Coronary artery (tissue), 2 donors: ENCODE measurements around the gene DNAJC11.

ENCODE experiments used
- DNase-seq: peaks from one replicate; pipeline ENCODE4 v3.0.0-alpha.2; 2017; ENCODE audit warnings: low spot score
- H3K27ac ChIP-seq, 2 donors: fragments of 200-600 bp; sonication (generic); one replicate each; pipeline ENCODE4 v1.5.1; 2016 to 2019
- H3K4me3 ChIP-seq: fragments of 200-600 bp; sonication (generic); 2 replicates; pipeline ENCODE4 v1.5.1; 2016; ENCODE audit warnings: mild to moderate bottlenecking, moderate library complexity
- CTCF ChIP-seq: fragments of 200-600 bp; sonication (generic); IDR thresholded peaks from one replicate; pipeline ENCODE4 v1.5.1; 2019; ENCODE audit warnings: antibody characterized with exemption

Gene DNAJC11

GRCh38 chr1:6686294-6686693 lies 15.3 kb downstream of the DNAJC11 start:
- H3K27ac ChIP-seq: no peak overlapping the region
- no peak overlapping the region for H3K4me3 ChIP-seq
- TF ChIP-seq CTCF: no peak
- no peak for DNase-seq

- Histone ChIP-seq H3K27ac (no peak overlapping the region), H3K4me3 (no peak overlapping the region)
- no peak for DNase-seq
- no peak for TF ChIP-seq CTCF
These were observed 16.2 kb downstream of the DNAJC11 start for GRCh38 chr1:6685381-6685780.

GRCh38 chr1:6683434-6683833 lies 18.2 kb downstream of the DNAJC11 start:
- no peak overlapping the region for H3K4me3 ChIP-seq
- DNase-seq: no peak
- TF ChIP-seq CTCF: no peak
- H3K27ac ChIP-seq: no peak overlapping the region

GRCh38 chr1:6675941-6676340 lies 25.7 kb downstream of the DNAJC11 start:
- H3K27ac ChIP-seq: no peak overlapping the region
- no peak for TF ChIP-seq CTCF
- no peak overlapping the region for H3K4me3 ChIP-seq
- DNase-seq: no peak

- H3K27ac ChIP-seq: no peak overlapping the region
These were observed 26.8 kb downstream of the DNAJC11 start for GRCh38 chr1:6674771-6675170.

GRCh38 chr1:6673816-6674398 lies 27.7 kb downstream of the DNAJC11 start:
- TF ChIP-seq CTCF: no peak
- Histone ChIP-seq H3K27ac (no peak overlapping the region), H3K4me3 (no peak overlapping the region)
- no peak for DNase-seq

More at GRCh38 chr1:6674771-6675170, 26.8 kb downstream of the DNAJC11 start:
- DNase-seq: no peak
- H3K4me3 ChIP-seq: no peak overlapping the region
- no peak for TF ChIP-seq CTCF

- no peak for DNase-seq
These were observed 29.1 kb downstream of the DNAJC11 start for GRCh38 chr1:6672558-6672957.

More at GRCh38 chr1:6672558-6672957, 29.1 kb downstream of the DNAJC11 start:
- no peak for TF ChIP-seq CTCF
- no peak overlapping the region for H3K4me3 ChIP-seq
- H3K27ac ChIP-seq: no peak overlapping the region
